PFSK-1 (cell line): ENCODE data around the gene WNT6.

Source experiments
- FOXP2 ChIP-seq: optimal IDR thresholded peaks from 2 replicates; pipeline ENCODE3; 2011; ENCODE audit warnings: borderline replicate concordance, control low read depth, inconsistent platforms; ENCODE audit not compliant: insufficient read depth; ENCODE audit errors: extremely low read length, extremely low read depth
- POLR2AphosphoS5 ChIP-seq: IDR thresholded peaks from 2 replicates; pipeline ENCODE4 v1.6.1; 2012; ENCODE audit warnings: low read depth, mild to moderate bottlenecking, control low read depth, low read length, moderate library complexity
- REST ChIP-seq, 2 experiments: IDR thresholded peaks; 2 replicates each; pipeline versions ENCODE4 v1.6.1 to v1.8.0; 2011 to 2012; ENCODE audit warnings: low read depth in 2 of 2, low read length in 2 of 2, control low read depth in 1 of 2, inconsistent platforms in 1 of 2, mild to moderate bottlenecking in 1 of 2, moderate library complexity in 1 of 2; ENCODE audit not compliant: insufficient read depth in 1 of 2
- SIN3A ChIP-seq: IDR thresholded peaks from 2 replicates; pipeline ENCODE4 v1.6.1; 2012; ENCODE audit warnings: mild to moderate bottlenecking, low read length, moderate library complexity, borderline replicate concordance; ENCODE audit not compliant: insufficient read depth

GRCh38 chr2:218883491-218884490, 24.2 kb downstream of the WNT6 start:
- TF ChIP-seq SIN3A (no peak), FOXP2 (no peak), REST (IDR thresholded peaks at IDR 0.05; ENCODE audit: insufficient read depth in 1 of 2, low read depth in 2 of 2, low read length in 2 of 2) (no peak), POLR2AphosphoS5 (no peak)
